ENCODE measurements around the gene CALHM3. TPM values are rescaled to one million over a fixed set of nuclear protein-coding genes. Genes with fewer than 3 reads are reported as not detected.
A peak's percentile ranks its signal among the peaks of the same experiment; 100 is the strongest.

CALHM3 gene
- total and polyA plus RNA-seq, 4 donors: 0.02 to 0.15 TPM; not detected in 2

DNA sequence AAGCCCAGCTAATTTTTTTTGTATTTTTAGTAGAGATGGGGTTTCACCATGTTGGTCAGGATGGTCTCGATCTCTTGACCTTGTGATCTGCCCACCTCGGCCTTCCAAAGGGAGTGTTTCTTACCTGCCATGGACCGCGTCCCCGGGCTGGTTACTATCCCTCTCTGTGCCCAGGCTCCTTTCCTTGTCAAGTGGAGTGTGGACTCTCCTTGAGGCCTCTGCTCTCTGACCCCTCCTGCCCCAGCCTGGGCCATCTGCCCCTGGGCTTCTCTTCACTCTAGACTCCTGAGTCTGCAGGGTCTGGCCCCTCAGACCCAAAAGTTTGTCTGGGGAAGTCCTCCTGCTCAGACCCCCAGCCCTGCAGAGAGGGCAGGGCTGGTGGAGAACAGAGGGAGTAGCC lies 35.2 kb upstream of the CALHM3 start:
- Histone ChIP-seq H3K9me3 (ENCODE audit: control insufficient read depth in 4 of 4, insufficient read depth in 3 of 4, low read length in 3 of 4) (no peaks in the 10 kb centered on the region), H3K9ac (ENCODE audit: insufficient read depth in 1 of 2, low read length in 2 of 2) (no peak overlapping the region)
- DNase-seq: no peak

DNA sequence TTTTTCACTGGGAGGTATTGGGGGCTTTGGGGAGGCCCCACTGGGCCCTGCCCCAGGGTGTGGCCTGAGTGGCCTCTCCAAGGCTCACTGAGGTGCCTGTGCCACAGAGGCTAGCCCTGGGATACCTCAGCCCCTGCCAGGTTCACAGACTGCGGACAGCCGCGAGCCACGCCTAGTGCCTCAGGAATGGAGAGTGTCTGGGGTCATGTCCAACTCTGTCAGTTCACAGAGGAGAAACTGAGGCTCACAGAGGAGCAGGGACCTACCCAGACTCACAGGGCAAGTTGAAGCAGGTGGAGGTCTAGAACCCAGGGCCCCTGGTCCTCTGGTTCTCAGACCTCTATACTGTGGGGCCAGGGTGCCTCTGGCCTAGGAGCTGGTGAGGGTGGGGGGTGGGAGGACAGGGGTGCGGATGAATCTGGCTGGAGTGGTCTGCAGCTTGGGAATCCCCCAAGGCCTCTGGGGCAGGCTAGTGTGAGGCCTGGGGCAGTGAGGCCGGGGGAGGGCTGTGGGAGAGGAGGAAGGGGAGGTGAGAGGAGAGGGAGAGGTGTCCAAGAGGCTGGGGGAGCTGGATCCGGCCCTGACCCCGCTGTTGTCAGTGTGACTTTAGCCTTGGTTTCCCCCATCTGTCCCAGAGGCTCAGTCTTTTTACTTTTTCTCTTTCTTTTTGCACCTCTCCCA lies 34.5 kb upstream of the CALHM3 start:
- ATAC-seq (ENCODE audit: insufficient read depth, low FRiP score): no peak
- TF ChIP-seq, protein P1, sequence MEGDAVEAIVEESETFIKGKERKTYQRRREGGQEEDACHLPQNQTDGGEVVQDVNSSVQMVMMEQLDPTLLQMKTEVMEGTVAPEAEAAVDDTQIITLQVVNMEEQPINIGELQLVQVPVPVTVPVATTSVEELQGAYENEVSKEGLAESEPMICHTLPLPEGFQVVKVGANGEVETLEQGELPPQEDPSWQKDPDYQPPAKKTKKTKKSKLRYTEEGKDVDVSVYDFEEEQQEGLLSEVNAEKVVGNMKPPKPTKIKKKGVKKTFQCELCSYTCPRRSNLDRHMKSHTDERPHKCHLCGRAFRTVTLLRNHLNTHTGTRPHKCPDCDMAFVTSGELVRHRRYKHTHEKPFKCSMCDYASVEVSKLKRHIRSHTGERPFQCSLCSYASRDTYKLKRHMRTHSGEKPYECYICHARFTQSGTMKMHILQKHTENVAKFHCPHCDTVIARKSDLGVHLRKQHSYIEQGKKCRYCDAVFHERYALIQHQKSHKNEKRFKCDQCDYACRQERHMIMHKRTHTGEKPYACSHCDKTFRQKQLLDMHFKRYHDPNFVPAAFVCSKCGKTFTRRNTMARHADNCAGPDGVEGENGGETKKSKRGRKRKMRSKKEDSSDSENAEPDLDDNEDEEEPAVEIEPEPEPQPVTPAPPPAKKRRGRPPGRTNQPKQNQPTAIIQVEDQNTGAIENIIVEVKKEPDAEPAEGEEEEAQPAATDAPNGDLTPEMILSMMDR (IDR thresholded peaks at IDR 0.05; ENCODE audit: control extremely low read depth, extremely low read depth): no peak
- H3K27me3 ChIP-seq (ENCODE audit: control insufficient read depth in 3 of 3, insufficient read depth in 3 of 3, low read length in 2 of 3): no peaks in the 10 kb centered on the region
- H3K4me3 ChIP-seq: no peak overlapping the region
- peaks cover 0 to 2% (median 0%) of the 10 kb centered on the region in 5 donors for H3K4me1 ChIP-seq (ENCODE audit: control insufficient read depth in 5 of 5, insufficient read depth in 5 of 5, low read length in 5 of 5)
- no peak overlapping the region for H3K27ac ChIP-seq (ENCODE audit: low read depth in 1 of 2, low read length in 1 of 2)
- no peaks in the 10 kb centered on the region for H3K9me3 ChIP-seq (ENCODE audit: control insufficient read depth in 4 of 4, insufficient read depth in 3 of 4, low read length in 3 of 4)
- no peak overlapping the region for H3K9ac ChIP-seq (ENCODE audit: insufficient read depth in 1 of 2, low read length in 2 of 2)
- WGBS, 2 donors: 92 to 96% methylated on average over 8 of the region's 8 CpGs
- DNase-seq: no peak
- H3K36me3 ChIP-seq (ENCODE audit: control insufficient read depth in 4 of 4, insufficient read depth in 4 of 4, low read length in 4 of 4): no peaks in the 10 kb centered on the region

More for the DNA sequence above, 35.2 kb upstream of the CALHM3 start:
- Histone ChIP-seq H3K4me3 (no peak overlapping the region), H3K27ac (ENCODE audit: low read depth in 1 of 2, low read length in 1 of 2) (no peak overlapping the region), H3K36me3 (ENCODE audit: control insufficient read depth in 4 of 4, insufficient read depth in 4 of 4, low read length in 4 of 4) (no peaks in the 10 kb centered on the region), H3K4me1 (ENCODE audit: control insufficient read depth in 5 of 5, insufficient read depth in 5 of 5, low read length in 5 of 5) (peaks cover 0 to 2% (median 0%) of the 10 kb centered on the region in 5 donors), H3K27me3 (ENCODE audit: control insufficient read depth in 3 of 3, insufficient read depth in 3 of 3, low read length in 2 of 3) (no peaks in the 10 kb centered on the region)
- WGBS, 2 donors: 95 to 99% methylated on average over 5 of the region's 5 CpGs
- ATAC-seq (ENCODE audit: insufficient read depth, low FRiP score): no peak
- TF ChIP-seq, protein P1 (IDR thresholded peaks at IDR 0.05; ENCODE audit: control extremely low read depth, extremely low read depth): no peak

DNA sequence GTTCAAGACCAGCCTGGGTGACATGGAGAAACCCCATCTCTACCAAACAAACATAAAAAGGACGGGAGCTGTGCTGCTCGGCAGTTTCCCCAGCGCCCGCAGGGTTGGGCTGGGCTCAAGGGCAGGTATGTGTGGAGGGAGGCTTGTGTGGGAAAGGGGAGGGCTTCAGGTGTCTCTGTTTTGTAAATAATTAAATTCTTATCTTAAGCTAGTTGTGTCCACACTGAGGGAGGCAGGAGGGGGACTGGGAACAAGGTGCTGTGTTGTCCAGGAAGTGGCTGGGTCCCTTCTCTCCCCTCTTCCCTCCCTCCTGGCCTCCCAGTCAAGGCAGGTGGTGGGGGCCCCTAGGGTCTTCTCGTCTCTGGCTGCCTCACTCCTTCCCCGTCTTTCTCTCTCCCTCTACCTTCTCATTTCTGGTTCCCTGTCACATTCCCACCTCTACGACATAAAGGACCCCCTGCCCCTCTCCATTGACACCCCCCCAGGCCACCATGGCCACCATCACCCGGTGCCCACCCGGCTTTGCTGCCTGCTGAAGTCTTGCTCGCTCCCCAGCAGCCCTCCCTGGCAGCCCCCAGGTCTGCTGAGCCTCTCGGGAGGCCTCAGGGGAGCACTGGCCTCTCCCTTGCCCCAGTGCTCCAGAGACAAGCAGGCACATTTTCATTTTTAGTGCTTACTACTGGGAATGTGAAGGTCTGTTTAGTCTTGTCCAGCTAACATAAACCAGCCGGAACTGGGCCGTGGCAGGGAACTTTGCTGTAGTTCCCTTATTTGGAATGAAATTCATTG lies 33.7 kb upstream of the CALHM3 start:
- TF ChIP-seq, protein P1 (IDR thresholded peaks at IDR 0.05; ENCODE audit: control extremely low read depth, extremely low read depth): no peak
- Histone ChIP-seq H3K36me3 (ENCODE audit: control insufficient read depth in 4 of 4, insufficient read depth in 4 of 4, low read length in 4 of 4) (no peaks in the 10 kb centered on the region), H3K9ac (ENCODE audit: insufficient read depth in 1 of 2, low read length in 2 of 2) (no peak overlapping the region), H3K9me3 (ENCODE audit: control insufficient read depth in 4 of 4, insufficient read depth in 3 of 4, low read length in 3 of 4) (no peaks in the 10 kb centered on the region), H3K4me3 (no peak overlapping the region), H3K4me1 (ENCODE audit: control insufficient read depth in 5 of 5, insufficient read depth in 5 of 5, low read length in 5 of 5) (peaks cover 0 to 2% (median 0%) of the 10 kb centered on the region in 5 donors), H3K27ac (ENCODE audit: low read depth in 1 of 2, low read length in 1 of 2) (no peak overlapping the region), H3K27me3 (ENCODE audit: control insufficient read depth in 3 of 3, insufficient read depth in 3 of 3, low read length in 2 of 3) (no peaks in the 10 kb centered on the region)
- DNase-seq (peak in 1 of 3 donors; percentile 32), ATAC-seq (ENCODE audit: insufficient read depth, low FRiP score) (no peak)
- WGBS, 2 donors: 74 to 88% methylated on average over 13 of the region's 13 CpGs
